H1 (cell line): ENCODE measurements around the gene TFDP1. TPM values are rescaled to one million over a fixed set of nuclear protein-coding genes. Genes with fewer than 3 reads are reported as not detected.

Experiments used
- CTCF ChIA-PET: fragments of 300-600 bp; sonication (Branson Sonifier 250); formaldehyde crosslinking; loops from one replicate; lab custom pipeline; 2021; ENCODE audit not compliant: partially characterized antibody; lab: Charles Lee
- POLR2A ChIA-PET: fragments of 300-600 bp; sonication (Branson Sonifier 250); formaldehyde crosslinking; loops from one replicate; lab custom pipeline; 2021; ENCODE audit warnings: inconsistent platforms; ENCODE audit not compliant: partially characterized antibody; lab: Charles Lee
- DNase-seq, 2 experiments: peaks; one replicate each; pipeline versions ENCODE4 v3.0.0 to v3.0.0-alpha.2; 2010 to 2022; ENCODE audit warnings: low spot score in 2 of 2, low read depth in 1 of 2, mixed read lengths in 1 of 2
- FAIRE-seq: peaks from 2 replicates; lab custom pipeline; 2011; peaks lifted over from hg19 to GRCh38; lab: Jason Lieb, UNC
- H2AFZ ChIP-seq: 2 replicates; pipeline ENCODE4 v1.8.1; 2012; ENCODE audit warnings: low read length, inconsistent platforms
- H2AK5ac ChIP-seq: 2 replicates; pipeline ENCODE4 v1.6.1; 2013; ENCODE audit warnings: low read depth, low read length
- H2BK120ac ChIP-seq: replicated peaks from 2 replicates; pipeline ENCODE3; 2013; ENCODE audit warnings: low read depth, low read length, inconsistent platforms
- H2BK12ac ChIP-seq: 2 replicates; pipeline ENCODE4 v1.6.1; 2013; ENCODE audit warnings: low read depth, low read length
- H2BK15ac ChIP-seq: 2 replicates; pipeline ENCODE4 v1.6.1; 2013; ENCODE audit warnings: low read length
- H2BK20ac ChIP-seq: 2 replicates; pipeline ENCODE4 v1.6.1; 2013; ENCODE audit warnings: low read length
- H2BK5ac ChIP-seq: 2 replicates; pipeline ENCODE4 v1.6.1; 2013; ENCODE audit warnings: low read depth, low read length
- H3K14ac ChIP-seq: 2 replicates; pipeline ENCODE4 v1.6.1; 2013; ENCODE audit warnings: inconsistent platforms; ENCODE audit not compliant: insufficient read length
- H3K18ac ChIP-seq: 2 replicates; pipeline ENCODE4 v1.6.1; 2013; ENCODE audit warnings: low read length; ENCODE audit errors: extremely low read depth
- H3K23ac ChIP-seq: 2 replicates; pipeline ENCODE4 v1.6.1; 2013; ENCODE audit warnings: inconsistent platforms; ENCODE audit not compliant: insufficient read length
- H3K23me2 ChIP-seq: 2 replicates; pipeline ENCODE4 v1.6.1; 2013; ENCODE audit warnings: low read depth, low read length
- H3K27ac ChIP-seq: 2 replicates; pipeline ENCODE4 v1.6.1; 2011; ENCODE audit warnings: low read depth, low read length, inconsistent platforms
- H3K27me3 ChIP-seq, 4 experiments: replicated peaks in 1 of 4; 1 replicate in 1 of 4; 2 replicates in 3 of 4; pipeline versions ENCODE4 v1.6.1 to v1.8.1; 2011 to 2013; ENCODE audit warnings: low read length in 3 of 4, mild to moderate bottlenecking in 3 of 4, inconsistent platforms in 2 of 4, mixed read lengths in 2 of 4, moderate library complexity in 1 of 4; ENCODE audit not compliant: control insufficient read depth in 3 of 4, insufficient read depth in 3 of 4; ENCODE audit errors: extremely low read depth in 1 of 4
- H3K36me3 ChIP-seq, 4 experiments: 2 replicates each; pipeline versions ENCODE4 v1.6.1 to v1.8.1; 2011 to 2013; ENCODE audit warnings: mild to moderate bottlenecking in 4 of 4, low read length in 3 of 4, moderate library complexity in 2 of 4, control low read depth in 1 of 4, inconsistent platforms in 1 of 4; ENCODE audit not compliant: insufficient read depth in 4 of 4, control insufficient read depth in 2 of 4
- H3K4ac ChIP-seq: replicated peaks from 2 replicates; pipeline ENCODE3; 2013; ENCODE audit warnings: low read length, low read depth, mixed read lengths, inconsistent platforms; ENCODE audit not compliant: insufficient read length
- H3K4me1 ChIP-seq, 4 experiments: replicated peaks in 1 of 4; 1 replicate in 1 of 4; 2 replicates in 3 of 4; pipeline versions ENCODE4 v1.6.1 to v1.8.1; 2011 to 2013; ENCODE audit warnings: low read length in 3 of 4, inconsistent platforms in 2 of 4, mixed read lengths in 1 of 4; ENCODE audit not compliant: insufficient read depth in 4 of 4, control insufficient read depth in 3 of 4
- H3K4me2 ChIP-seq, 2 experiments: 2 replicates each; pipeline versions ENCODE4 v1.6.1 to v1.8.1; 2011 to 2013; ENCODE audit warnings: low read depth in 2 of 2, low read length in 2 of 2, control low read depth in 1 of 2, inconsistent platforms in 1 of 2, mild to moderate bottlenecking in 1 of 2; ENCODE audit not compliant: insufficient read depth in 1 of 2
- H3K4me3 ChIP-seq, 4 experiments: fragments of 200-600, 300-600 bp in 1 of 4; sonication (generic), shearing (Covaris generic), sonication (Bioruptor Twin) in 1 of 4; 2 replicates each; pipeline versions ENCODE4 v1.5.1 to v1.8.1; 2011 to 2016; ENCODE audit warnings: low read length in 4 of 4, low read depth in 3 of 4, control low read depth in 2 of 4, inconsistent platforms in 2 of 4, mild to moderate bottlenecking in 2 of 4, mixed read lengths in 1 of 4, moderate library complexity in 1 of 4; ENCODE audit not compliant: insufficient read depth in 2 of 4; ENCODE audit errors: extremely low read depth in 1 of 4
- H3K56ac ChIP-seq: replicated peaks from 2 replicates; pipeline ENCODE3; 2013; ENCODE audit warnings: low read depth, mild to moderate bottlenecking, mixed read lengths, low read length, inconsistent platforms; ENCODE audit not compliant: insufficient read length
- H3K79me1 ChIP-seq: 2 replicates; pipeline ENCODE4 v1.6.1; 2013; ENCODE audit warnings: low read depth, low read length, control low read depth
- H3K79me2 ChIP-seq, 2 experiments: 2 replicates each; pipeline versions ENCODE4 v1.6.1 to v1.8.1; 2012 to 2013; ENCODE audit warnings: low read length in 2 of 2, mild to moderate bottlenecking in 2 of 2, inconsistent platforms in 1 of 2; ENCODE audit not compliant: insufficient read depth in 2 of 2, control insufficient read depth in 1 of 2
- H3K9ac ChIP-seq, 4 experiments: replicated peaks in 1 of 4; 1 replicate in 1 of 4; 2 replicates in 3 of 4; pipeline versions ENCODE4 v1.6.1 to v1.8.1; 2011 to 2013; ENCODE audit warnings: low read depth in 3 of 4, low read length in 3 of 4, control low read depth in 2 of 4, mild to moderate bottlenecking in 2 of 4, moderate library complexity in 2 of 4, inconsistent platforms in 1 of 4; ENCODE audit errors: extremely low read depth in 1 of 4
- H3K9me3 ChIP-seq, 2 experiments: 2 replicates each; pipeline versions ENCODE4 v1.6.1 to v1.8.1; 2012 to 2013; ENCODE audit warnings: mild to moderate bottlenecking in 2 of 2, moderate library complexity in 2 of 2, control low read depth in 1 of 2, inconsistent platforms in 1 of 2, low read depth in 1 of 2, low read length in 1 of 2, mixed read lengths in 1 of 2; ENCODE audit not compliant: insufficient read depth in 2 of 2
- H4K20me1 ChIP-seq, 2 experiments: replicated peaks in 1 of 2; 2 replicates each; pipeline versions ENCODE3 to v1.8.1; 2011 to 2013; ENCODE audit warnings: inconsistent platforms in 2 of 2, low read length in 2 of 2, mild to moderate bottlenecking in 1 of 2; ENCODE audit not compliant: insufficient read depth in 2 of 2, control insufficient read depth in 1 of 2
- H4K5ac ChIP-seq: 2 replicates; pipeline ENCODE4 v1.6.1; 2013; ENCODE audit warnings: low read length, low read depth, mixed read lengths, inconsistent platforms; ENCODE audit not compliant: insufficient read length
- H4K8ac ChIP-seq: 2 replicates; pipeline ENCODE4 v1.8.0; 2013; ENCODE audit warnings: mild to moderate bottlenecking, moderate library complexity, low read length, inconsistent platforms; ENCODE audit not compliant: insufficient read depth; ENCODE audit errors: extremely low read depth
- H4K91ac ChIP-seq: replicated peaks from 2 replicates; pipeline ENCODE3; 2013; ENCODE audit warnings: low read length, mixed read lengths, inconsistent platforms; ENCODE audit not compliant: insufficient read length
- BCL11A ChIP-seq, 2 experiments: IDR thresholded peaks; one replicate each; pipeline ENCODE4 v1.6.1; 2011; ENCODE audit warnings: low read depth in 2 of 2, low read length in 2 of 2, mild to moderate bottlenecking in 2 of 2
- CTBP2 ChIP-seq: IDR thresholded peaks from 2 replicates; pipeline ENCODE4 v1.7.0; 2011; ENCODE audit warnings: borderline replicate concordance, mild to moderate bottlenecking, moderate library complexity, mixed read lengths, low read length; ENCODE audit not compliant: insufficient read depth, insufficient read length
- EP300 ChIP-seq, 2 experiments: IDR thresholded peaks; 1 replicate in 1 of 2; 2 replicates in 1 of 2; pipeline ENCODE4 v1.6.1; 2011 to 2012; ENCODE audit warnings: low read depth in 2 of 2, low read length in 2 of 2, mild to moderate bottlenecking in 2 of 2, borderline replicate concordance in 1 of 2, inconsistent platforms in 1 of 2, moderate library complexity in 1 of 2
- FOSL1 ChIP-seq: IDR thresholded peaks from 2 replicates; pipeline ENCODE4 v1.6.1; 2011; ENCODE audit warnings: mild to moderate bottlenecking, low read depth, low read length, moderate library complexity; ENCODE audit not compliant: insufficient read depth
- RAD21 ChIP-seq, 2 experiments: IDR thresholded peaks in 1 of 2; conservative IDR thresholded peaks in 1 of 2; 2 replicates each; pipeline ENCODE4 v1.6.1; 2011; ENCODE audit warnings: low read depth in 2 of 2, low read length in 2 of 2, improper control_type of control experiment in 1 of 2, inconsistent platforms in 1 of 2, mild to moderate bottlenecking in 1 of 2, moderate library complexity in 1 of 2
- TEAD4 ChIP-seq: IDR thresholded peaks from 2 replicates; pipeline ENCODE4 v1.6.1; 2012; ENCODE audit warnings: low read depth, low read length, inconsistent platforms, mixed read lengths
- YY1 ChIP-seq: IDR thresholded peaks from 2 replicates; pipeline ENCODE4 v1.6.1; 2011; ENCODE audit warnings: low read depth, mild to moderate bottlenecking, low read length
- WGBS, 2 experiments: shearing (Covaris generic) in 1 of 2; methylation state at CpG; one replicate each; pipeline versions ENCODE4 v1.1.6 to v1.1.7; 2013 to 2015; ENCODE audit warnings: low lambda C conversion rate in 2 of 2, mixed read lengths in 2 of 2, inconsistent platforms in 1 of 2, low coverage in 1 of 2, missing lambda C conversion rate in 1 of 2; ENCODE audit not compliant: insufficient replicate concordance in 2 of 2, insufficient coverage in 1 of 2, insufficient read length in 1 of 2; ENCODE audit errors: extremely low coverage in 1 of 2, missing lambda C conversion rate in 1 of 2; 5-methylcytosine and 5-hydroxymethylcytosine counted together
- polyA plus RNA-seq, 7 experiments: library from polyadenylated mRNA; depleted of rRNA in 3 of 7; stranded (reverse) in 5 of 7; unstranded in 2 of 7; fragments of >200 nt in 5 of 7; fragments of 200-250 nt in 2 of 7; gene quantifications; 1 replicate in 5 of 7; 2 replicates in 1 of 7; 4 replicates in 1 of 7; pipeline versions ENCODE4 v1.2.1 to v1.2.3, GENCODE V29; 2011 to 2013; ENCODE audit warnings: missing spikeins in 2 of 7, mixed read lengths in 2 of 7
- total RNA-seq: library from RNA; stranded (reverse); fragmentation: NEBNext Ultra II Directional; extraction: Animal tissue kit (Norgen Biotek cat#: 25700); gene quantifications from 2 replicates; pipeline ENCODE4 v1.2.1, GENCODE V29; 2021
- TF ChIP-seq, protein P1 (sequence below), 3 experiments: IDR thresholded peaks; 1 replicate in 2 of 3; 2 replicates in 1 of 3; pipeline versions ENCODE4 v1.5.1 to v1.6.1; 2011; ENCODE audit warnings: low read length in 3 of 3, mild to moderate bottlenecking in 3 of 3, inconsistent platforms in 2 of 3, low read depth in 1 of 3, moderate library complexity in 1 of 3; ENCODE audit not compliant: insufficient read depth in 1 of 3; ENCODE audit errors: control extremely low read depth in 1 of 3
- TF ChIP-seq, protein P2 (sequence below): IDR thresholded peaks from 2 replicates; pipeline ENCODE4 v1.6.1; 2012; ENCODE audit warnings: inconsistent platforms

Gene TFDP1
- total and polyA plus RNA-seq, 2 of the 8 experiments (the other 6 are each of a cell fraction or from before 2014, with no cell fraction given): 43.6 to 81.9 TPM

DNA sequence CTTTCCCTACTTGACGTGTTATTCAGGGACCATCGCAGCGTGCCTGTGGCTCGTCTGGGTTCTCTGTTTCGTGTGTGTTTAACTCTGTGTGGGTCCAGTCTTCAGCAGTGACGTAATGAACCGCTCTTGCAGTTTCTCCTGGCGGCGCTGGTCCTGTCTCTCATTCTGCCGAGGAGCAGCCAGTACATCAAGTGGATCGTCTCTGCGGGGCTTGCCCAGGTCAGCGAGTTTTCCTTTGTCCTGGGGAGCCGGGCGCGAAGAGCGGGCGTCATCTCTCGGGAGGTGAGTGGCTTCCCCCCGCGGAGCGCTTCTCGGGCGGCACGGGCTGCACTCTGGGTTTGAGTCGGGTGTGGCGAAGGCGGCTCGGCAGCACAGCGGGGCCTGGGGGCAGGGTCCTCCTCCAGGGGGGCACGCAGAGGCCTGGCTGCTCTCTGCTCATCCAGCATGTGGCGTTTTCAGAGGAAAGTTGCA is 36.3 kb upstream of the TFDP1 start:
- Histone ChIP-seq H3K56ac (no peak overlapping the region), H2BK15ac (no peak overlapping the region), H3K36me3 (peaks cover 0 to 2% (median 0%) of the 10 kb centered on the region in 4 experiments; a peak in 1 of 8 replicates), H2BK20ac (no peak overlapping the region), H2BK5ac (no peak overlapping the region), H4K8ac (no peak overlapping the region), H2AK5ac (no peak overlapping the region), H4K5ac (no peak overlapping the region), H3K23ac (no peak overlapping the region), H3K4me1 (no peaks in the 10 kb centered on the region; a peak in 1 of 7 replicates), H3K4me3 (no peak overlapping the region), H3K79me1 (peaks cover 10% of the 10 kb centered on the region), H3K27me3 (no peaks in the 10 kb centered on the region), H2BK12ac (no peak overlapping the region), H3K4me2 (no peak overlapping the region), H3K9ac (no peak overlapping the region), H3K9me3 (no peaks in the 10 kb centered on the region), H4K20me1 (peaks cover 3 to 10% of the 10 kb centered on the region in 2 experiments), H2AFZ (no peak overlapping the region), H2BK120ac (no peak overlapping the region), H3K14ac (no peak overlapping the region), H3K79me2 (peaks cover 0 to 14% of the 10 kb centered on the region in 2 experiments; a peak in 1 of 4 replicates), H3K18ac (no peak overlapping the region), H3K23me2 (no peaks in the 10 kb centered on the region), H4K91ac (no peak overlapping the region), H3K27ac (no peak overlapping the region), H3K4ac (no peak overlapping the region)
- WGBS, 2 experiments: 85% methylated on average over 32 of the region's 32 CpGs; no CpG with 5 or more reads in 1 of the 2 experiments
- DNase-seq (peak in 1 of 2 experiments; percentile 49), FAIRE-seq (no peak)
- POLR2A ChIA-PET: interaction anchor here (0.8 kb wide), 1 partner anchor 52 kb away, joined by 3 read pairs; no protein-coding TSS in a partner anchor
- CTCF ChIA-PET: interaction anchor here (1.2 to 3.4 kb wide), 4 partner anchors 14 to 507 kb away, joined by 3 to 14 read pairs (median 6); no protein-coding TSS in a partner anchor
- TF ChIP-seq YY1: no peak
- TF ChIP-seq, protein P1, sequence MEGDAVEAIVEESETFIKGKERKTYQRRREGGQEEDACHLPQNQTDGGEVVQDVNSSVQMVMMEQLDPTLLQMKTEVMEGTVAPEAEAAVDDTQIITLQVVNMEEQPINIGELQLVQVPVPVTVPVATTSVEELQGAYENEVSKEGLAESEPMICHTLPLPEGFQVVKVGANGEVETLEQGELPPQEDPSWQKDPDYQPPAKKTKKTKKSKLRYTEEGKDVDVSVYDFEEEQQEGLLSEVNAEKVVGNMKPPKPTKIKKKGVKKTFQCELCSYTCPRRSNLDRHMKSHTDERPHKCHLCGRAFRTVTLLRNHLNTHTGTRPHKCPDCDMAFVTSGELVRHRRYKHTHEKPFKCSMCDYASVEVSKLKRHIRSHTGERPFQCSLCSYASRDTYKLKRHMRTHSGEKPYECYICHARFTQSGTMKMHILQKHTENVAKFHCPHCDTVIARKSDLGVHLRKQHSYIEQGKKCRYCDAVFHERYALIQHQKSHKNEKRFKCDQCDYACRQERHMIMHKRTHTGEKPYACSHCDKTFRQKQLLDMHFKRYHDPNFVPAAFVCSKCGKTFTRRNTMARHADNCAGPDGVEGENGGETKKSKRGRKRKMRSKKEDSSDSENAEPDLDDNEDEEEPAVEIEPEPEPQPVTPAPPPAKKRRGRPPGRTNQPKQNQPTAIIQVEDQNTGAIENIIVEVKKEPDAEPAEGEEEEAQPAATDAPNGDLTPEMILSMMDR (IDR thresholded peaks at IDR 0.05; ENCODE audit: control extremely low read depth in 1 of 3, insufficient read depth in 1 of 3, low read depth in 1 of 3, low read length in 3 of 3): no peak
- TF ChIP-seq RAD21 (IDR thresholded peaks at IDR 0.05 in 1 of 2, conservative IDR thresholded peaks at IDR 0.05 in 1 of 2; ENCODE audit: low read depth in 2 of 2, low read length in 2 of 2): no peak
- no peak for TF ChIP-seq EP300 (IDR thresholded peaks at IDR 0.05; ENCODE audit: borderline replicate concordance in 1 of 2, low read depth in 2 of 2, low read length in 2 of 2)
- no peak for TF ChIP-seq BCL11A (IDR thresholded peaks at IDR 0.05; ENCODE audit: low read depth in 2 of 2, low read length in 2 of 2)
- TF ChIP-seq, protein P2, sequence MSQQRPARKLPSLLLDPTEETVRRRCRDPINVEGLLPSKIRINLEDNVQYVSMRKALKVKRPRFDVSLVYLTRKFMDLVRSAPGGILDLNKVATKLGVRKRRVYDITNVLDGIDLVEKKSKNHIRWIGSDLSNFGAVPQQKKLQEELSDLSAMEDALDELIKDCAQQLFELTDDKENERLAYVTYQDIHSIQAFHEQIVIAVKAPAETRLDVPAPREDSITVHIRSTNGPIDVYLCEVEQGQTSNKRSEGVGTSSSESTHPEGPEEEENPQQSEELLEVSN: no peak
- TF ChIP-seq TEAD4: no peak
- TF ChIP-seq FOSL1: no peak
- no peak for TF ChIP-seq CTBP2
